Prostate gland (tissue), 2 donors: ENCODE data around the gene POLH. TPM values are rescaled to one million over a fixed set of nuclear protein-coding genes. Genes with fewer than 3 reads are reported as not detected.

Experiments used
- DNase-seq: peaks from one replicate; pipeline ENCODE4 v3.0.0-alpha.2; 2019; ENCODE audit warnings: low spot score
- H3K27ac ChIP-seq, 2 donors: fragments of 200-600 bp; sonication (generic); 2 replicates each; pipeline ENCODE4 v1.5.1; 2017 to 2019
- H3K27me3 ChIP-seq: fragments of 200-600 bp; sonication (generic); replicated peaks from 2 replicates; pipeline ENCODE4 v1.5.1; 2019; ENCODE audit not compliant: insufficient read depth
- H3K36me3 ChIP-seq, 2 donors: fragments of 200-600 bp; sonication (generic); 1 replicate in 1 of 2; 2 replicates in 1 of 2; pipeline versions ENCODE4 v1.5.1 to v1.8.1; 2017 to 2019
- H3K4me1 ChIP-seq: fragments of 200-600 bp; sonication (generic); replicated peaks from 2 replicates; pipeline ENCODE4 v1.5.1; 2019
- H3K4me3 ChIP-seq, 2 donors: fragments of 200-600 bp; sonication (generic); 2 replicates each; pipeline ENCODE4 v1.5.1; 2017 to 2019
- H3K9me3 ChIP-seq: fragments of 200-600 bp; sonication (generic); 2 replicates; pipeline ENCODE4 v1.5.1; 2017
- POLR2A ChIP-seq: fragments of 450-650 bp; IDR thresholded peaks from one replicate; pipeline ENCODE4 v1.6.1; 2016; ENCODE audit warnings: antibody characterized with exemption, mild to moderate bottlenecking
- POLR2AphosphoS5 ChIP-seq: sonication (generic); formaldehyde crosslinking; IDR thresholded peaks from one replicate; pipeline ENCODE4 v1.6.1; 2017; ENCODE audit warnings: antibody characterized with exemption
- WGBS: methylation state at CpG from one replicate; pipeline ENCODE4 v1.1.5; 2018; 5-methylcytosine and 5-hydroxymethylcytosine counted together
- intact Hi-C: fragments of 100-400 bp; cut with DNase I; formaldehyde crosslinking; loops from one replicate; pipeline ENCODE4 v1.14.2; 2022
- total RNA-seq, 2 donors: library from RNA; depleted of rRNA; stranded (reverse); fragments of >200 nt; gene quantifications; one replicate each; pipeline ENCODE4 v1.1.0, GENCODE V29; 2016
- TF ChIP-seq, protein P1 (sequence below), 4 experiments: fragments of 200-600 bp in 2 of 4; fragments of 450-650 bp in 2 of 4; sonication (generic) in 2 of 4; IDR thresholded peaks; 1 replicate in 3 of 4; 2 replicates in 1 of 4; pipeline ENCODE4 v1.5.1; 2016 to 2019; ENCODE audit warnings: antibody characterized with exemption in 4 of 4, mild to moderate bottlenecking in 2 of 4, moderate library complexity in 2 of 4

POLH gene
- total RNA-seq, 2 donors from 2014 or later = 9.2 to 11.8 TPM

DNA sequence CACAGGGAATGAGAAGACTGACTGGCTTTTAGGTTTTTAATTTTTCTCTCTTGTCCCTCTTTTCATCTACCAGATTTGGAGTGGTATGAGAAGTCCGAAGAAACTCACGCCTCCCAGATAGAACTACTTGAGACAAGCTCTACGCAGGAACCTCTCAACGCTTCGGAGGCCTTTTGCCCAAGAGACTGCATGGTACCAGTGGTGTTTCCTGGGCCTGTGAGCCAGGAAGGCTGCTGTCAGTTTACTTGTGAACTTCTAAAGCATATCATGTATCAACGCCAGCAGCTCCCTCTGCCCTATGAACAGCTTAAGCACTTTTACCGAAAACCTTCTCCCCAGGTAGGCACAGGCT lies 60.3 kb downstream of the POLH start:
- 22% methylated on average over 7 of the region's 7 CpGs for WGBS
- intact Hi-C loops = no loop called here
- H3K4me3 ChIP-seq = peak overlapping the region; percentile 65 to 71
- H3K27me3 ChIP-seq = no peaks in the 10 kb centered on the region
- H3K27ac ChIP-seq = peak overlapping the region; percentile 72 to 76
- H3K36me3 ChIP-seq = no peaks in the 10 kb centered on the region
- TF ChIP-seq POLR2A (no peak), POLR2AphosphoS5 (no peak)
- TF ChIP-seq, protein P1, sequence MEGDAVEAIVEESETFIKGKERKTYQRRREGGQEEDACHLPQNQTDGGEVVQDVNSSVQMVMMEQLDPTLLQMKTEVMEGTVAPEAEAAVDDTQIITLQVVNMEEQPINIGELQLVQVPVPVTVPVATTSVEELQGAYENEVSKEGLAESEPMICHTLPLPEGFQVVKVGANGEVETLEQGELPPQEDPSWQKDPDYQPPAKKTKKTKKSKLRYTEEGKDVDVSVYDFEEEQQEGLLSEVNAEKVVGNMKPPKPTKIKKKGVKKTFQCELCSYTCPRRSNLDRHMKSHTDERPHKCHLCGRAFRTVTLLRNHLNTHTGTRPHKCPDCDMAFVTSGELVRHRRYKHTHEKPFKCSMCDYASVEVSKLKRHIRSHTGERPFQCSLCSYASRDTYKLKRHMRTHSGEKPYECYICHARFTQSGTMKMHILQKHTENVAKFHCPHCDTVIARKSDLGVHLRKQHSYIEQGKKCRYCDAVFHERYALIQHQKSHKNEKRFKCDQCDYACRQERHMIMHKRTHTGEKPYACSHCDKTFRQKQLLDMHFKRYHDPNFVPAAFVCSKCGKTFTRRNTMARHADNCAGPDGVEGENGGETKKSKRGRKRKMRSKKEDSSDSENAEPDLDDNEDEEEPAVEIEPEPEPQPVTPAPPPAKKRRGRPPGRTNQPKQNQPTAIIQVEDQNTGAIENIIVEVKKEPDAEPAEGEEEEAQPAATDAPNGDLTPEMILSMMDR (IDR thresholded peaks at IDR 0.05) = no peak
- no peak for DNase-seq
- H3K4me1 ChIP-seq = peaks cover 4% of the 10 kb centered on the region
- no peaks in the 10 kb centered on the region for H3K9me3 ChIP-seq

DNA sequence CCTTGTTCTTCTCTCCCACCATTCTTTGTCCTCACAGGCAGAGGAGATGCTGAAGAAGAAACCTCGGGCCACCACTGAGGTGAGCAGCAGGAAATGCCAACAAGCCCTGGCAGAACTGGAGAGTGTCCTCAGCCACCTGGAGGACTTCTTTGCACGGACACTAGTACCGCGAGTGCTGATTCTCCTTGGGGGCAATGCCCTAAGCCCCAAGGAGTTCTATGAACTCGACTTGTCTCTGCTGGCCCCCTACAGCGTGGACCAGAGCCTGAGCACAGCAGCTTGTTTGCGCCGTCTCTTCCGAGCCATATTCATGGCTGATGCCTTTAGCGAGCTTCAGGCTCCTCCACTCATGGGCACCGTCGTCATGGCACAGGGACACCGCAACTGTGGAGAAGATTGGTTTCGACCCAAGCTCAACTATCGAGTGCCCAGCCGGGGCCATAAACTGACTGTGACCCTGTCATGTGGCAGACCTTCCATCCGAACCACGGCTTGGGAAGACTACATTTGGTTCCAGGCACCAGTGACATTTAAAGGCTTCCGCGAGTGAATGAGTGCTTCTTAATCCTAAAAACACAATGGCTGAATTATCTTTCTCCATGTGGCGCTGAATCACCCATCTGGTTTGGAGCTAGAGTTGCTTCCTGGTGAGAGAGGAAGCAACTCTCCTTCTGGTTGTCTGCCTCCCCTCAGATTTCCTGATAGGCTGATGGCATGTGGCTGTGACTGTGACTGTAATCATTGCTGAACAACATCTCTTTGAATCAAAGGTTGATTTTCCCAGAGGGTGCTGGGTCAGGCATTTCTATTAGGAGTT lies 64.2 kb downstream of the POLH start:
- H3K27ac ChIP-seq = no peak overlapping the region
- no peak overlapping the region for H3K4me3 ChIP-seq
- peaks cover 4% of the 10 kb centered on the region for H3K4me1 ChIP-seq
- TF ChIP-seq POLR2A = no peak
- TF ChIP-seq, protein P1 (IDR thresholded peaks at IDR 0.05) = no peak
- no peak for TF ChIP-seq POLR2AphosphoS5
- intact Hi-C loops = no loop called here
- DNase-seq = no peak
- H3K9me3 ChIP-seq = no peaks in the 10 kb centered on the region
- no peaks in the 10 kb centered on the region for H3K27me3 ChIP-seq
- no peaks in the 10 kb centered on the region for H3K36me3 ChIP-seq
- 91% methylated on average over 21 of the region's 21 CpGs for WGBS

DNA sequence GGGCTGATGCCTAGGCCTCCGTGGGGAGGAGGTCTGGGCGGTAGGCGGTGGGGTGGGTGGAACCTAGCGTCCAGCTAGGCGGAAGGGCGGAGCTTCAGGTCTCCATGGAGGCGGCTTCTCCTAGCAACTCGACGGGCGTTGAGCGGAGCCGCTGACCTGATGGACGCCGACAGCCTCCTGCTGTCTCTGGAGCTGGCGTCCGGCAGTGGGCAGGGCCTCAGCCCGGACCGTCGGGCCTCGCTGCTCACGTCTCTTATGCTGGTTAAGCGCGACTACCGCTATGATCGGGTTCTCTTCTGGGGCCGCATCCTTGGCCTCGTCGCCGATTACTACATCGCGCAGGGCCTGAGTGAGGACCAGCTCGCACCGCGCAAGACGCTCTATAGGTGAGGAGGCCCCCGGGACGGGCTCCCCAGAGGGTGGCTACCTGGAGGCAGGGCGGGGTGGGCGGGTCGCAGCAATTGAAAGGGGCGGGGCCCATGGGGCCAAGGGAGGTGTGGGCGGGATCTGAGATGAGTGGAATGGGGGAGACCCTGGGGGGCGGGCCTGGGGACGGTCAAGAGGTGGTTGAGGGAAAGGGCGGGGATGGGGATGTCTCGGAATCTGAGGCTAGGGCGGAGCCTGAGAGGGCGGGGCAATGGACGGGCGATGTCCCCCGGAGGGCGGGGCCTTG lies 69.1 kb downstream of the POLH start, which contains the start of gene RSPH9:
RSPH9 (plus strand) TSS at position 97 of the 673 bp plus-strand sequence; CDS start at position 160, 63 bp downstream.
- DNase-seq = peak; percentile 40
- Histone ChIP-seq H3K9me3 (no peaks in the 10 kb centered on the region), H3K4me1 (no peaks in the 10 kb centered on the region), H3K27me3 (no peaks in the 10 kb centered on the region), H3K4me3 (peak within 1 kb of the TSS; percentile 19 to 32), H3K27ac (peak within 1 kb of the TSS; percentile 24 to 46), H3K36me3 (no peaks in the 10 kb centered on the region)
- TF ChIP-seq POLR2AphosphoS5 (no peak), POLR2A (no peak)
- TF ChIP-seq, protein P1 (IDR thresholded peaks at IDR 0.05) = no peak
- intact Hi-C loops = no loop called here
- 4% methylated on average over 44 of the region's 52 CpGs for WGBS

DNA sequence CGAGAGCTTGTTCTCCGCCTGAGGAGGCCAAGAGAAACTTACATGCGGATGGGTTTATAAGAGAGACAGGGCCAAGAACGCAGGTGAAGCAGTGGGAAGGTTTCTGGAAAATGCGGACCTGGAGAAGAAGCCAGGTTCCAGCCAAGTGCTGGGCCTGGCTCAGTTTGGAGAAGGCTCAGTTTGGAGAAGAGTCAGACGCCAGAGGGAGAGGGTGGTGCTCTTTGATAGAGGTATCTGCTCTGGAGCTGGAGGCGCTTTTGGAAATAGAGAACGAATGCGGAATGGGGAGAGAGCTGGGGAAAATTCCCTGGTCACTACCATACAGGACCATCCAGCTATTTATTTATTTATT lies 69.6 kb downstream of the POLH start:
- H3K4me1 ChIP-seq = no peaks in the 10 kb centered on the region
- no peaks in the 10 kb centered on the region for H3K36me3 ChIP-seq
- H3K27me3 ChIP-seq = no peaks in the 10 kb centered on the region
- H3K9me3 ChIP-seq = no peaks in the 10 kb centered on the region
- TF ChIP-seq POLR2A = no peak
- TF ChIP-seq, protein P1 (IDR thresholded peaks at IDR 0.05) = no peak
- no peak for TF ChIP-seq POLR2AphosphoS5
- intact Hi-C loops = no loop called here
- 14% methylated on average over 9 of the region's 9 CpGs for WGBS
- no peak for DNase-seq
- H3K4me3 ChIP-seq = peak overlapping the region; percentile 19 to 32
- peak overlapping the region; percentile 24 to 46 for H3K27ac ChIP-seq
